Epidermal melanocyte (primary cell): ENCODE results near the gene IGFLR1.
A peak's percentile ranks its signal among the peaks of the same experiment; 100 is the strongest.
"Not testable (repeated sequence)": the region's sequence is repeated elsewhere in the genome, so short reads cannot be mapped to it uniquely, and the experiment has no call there.

Experiments
- DNase-seq: peaks from one replicate; pipeline ENCODE4 v3.0.0; 2011; ENCODE audit warnings: low spot score; ENCODE audit not compliant: insufficient read length

The IGFLR1 gene

DNA sequence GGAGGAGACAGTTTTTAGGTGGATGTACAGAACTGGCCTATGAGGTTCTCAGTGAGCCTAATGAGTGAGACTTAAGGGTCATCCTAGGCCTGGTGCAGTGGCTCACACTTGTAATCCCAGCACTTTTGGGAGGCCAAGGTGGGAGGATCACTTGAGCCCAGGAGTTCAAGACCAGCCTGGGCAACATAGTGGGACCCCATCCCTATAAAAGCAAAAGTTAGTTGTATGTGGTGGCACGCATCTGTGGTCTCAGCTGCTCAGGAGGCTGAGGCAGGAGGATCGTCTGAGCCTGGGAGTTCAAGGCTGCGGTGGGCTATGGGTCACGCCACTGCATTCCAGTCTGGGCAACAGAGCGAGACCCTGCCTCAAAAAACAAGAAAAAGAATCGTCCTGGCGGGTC is 18.1 kb downstream of the IGFLR1 start:
- DNase-seq, result not testable (repeated sequence)

DNA sequence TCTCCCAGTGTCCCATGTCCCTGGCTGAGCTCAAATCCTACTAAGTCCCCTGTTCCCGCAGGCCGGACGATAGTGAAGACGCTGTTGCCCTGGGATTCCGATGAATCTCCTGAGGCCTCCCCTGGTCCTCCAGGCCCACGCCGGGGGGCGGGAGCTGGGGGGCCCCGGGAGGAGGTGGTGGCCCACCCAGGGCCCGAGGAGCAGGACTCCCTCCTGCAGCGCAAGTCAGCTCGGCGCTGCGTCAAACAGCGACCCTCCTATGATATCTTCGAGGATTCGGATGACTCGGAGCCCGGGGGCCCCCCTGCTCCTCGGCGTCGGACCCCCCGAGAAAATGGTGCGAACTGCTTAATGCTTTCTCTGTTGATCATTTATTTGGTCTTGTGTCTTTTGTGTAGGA is 18.6 kb downstream of the IGFLR1 start:
- DNase-seq, result no peak

DNA sequence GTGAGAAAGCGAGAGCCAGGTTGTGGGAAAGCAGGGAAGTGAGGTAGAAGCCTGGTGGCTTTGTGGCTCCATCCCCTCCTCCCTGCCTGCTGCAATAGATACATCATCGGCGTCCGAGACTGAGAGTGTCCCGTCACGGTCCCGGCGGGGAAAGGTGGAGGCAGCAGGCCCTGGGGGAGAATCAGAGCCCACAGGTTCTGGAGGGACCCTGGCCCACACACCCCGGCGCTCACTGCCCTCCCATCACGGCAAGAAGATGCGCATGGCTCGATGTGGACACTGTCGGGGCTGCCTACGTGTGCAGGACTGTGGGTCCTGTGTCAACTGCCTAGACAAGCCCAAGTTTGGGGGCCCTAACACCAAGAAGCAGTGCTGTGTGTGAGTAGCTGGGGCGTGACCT is 19.4 kb downstream of the IGFLR1 start:
- DNase-seq, result peak; percentile 10

DNA sequence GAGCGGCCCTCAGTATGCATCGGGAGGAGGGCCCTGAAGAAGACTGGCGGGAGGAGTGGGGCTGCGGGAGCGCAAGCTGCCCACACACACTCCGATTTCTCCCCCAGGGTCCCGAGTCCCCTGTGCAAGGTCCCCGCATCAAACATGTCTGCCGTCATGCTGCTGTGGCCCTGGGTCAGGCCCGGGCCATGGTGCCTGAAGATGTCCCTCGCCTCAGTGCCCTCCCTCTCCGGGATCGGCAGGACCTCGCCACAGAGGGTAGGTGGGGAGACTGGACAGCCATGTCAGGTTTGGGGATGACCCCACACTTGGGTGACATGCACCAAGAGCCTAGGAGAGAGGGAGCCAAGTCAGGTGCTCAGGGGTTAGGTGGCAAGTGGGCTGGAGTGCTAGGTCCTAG is 19.8 kb downstream of the IGFLR1 start:
- DNase-seq, result no peak

DNA sequence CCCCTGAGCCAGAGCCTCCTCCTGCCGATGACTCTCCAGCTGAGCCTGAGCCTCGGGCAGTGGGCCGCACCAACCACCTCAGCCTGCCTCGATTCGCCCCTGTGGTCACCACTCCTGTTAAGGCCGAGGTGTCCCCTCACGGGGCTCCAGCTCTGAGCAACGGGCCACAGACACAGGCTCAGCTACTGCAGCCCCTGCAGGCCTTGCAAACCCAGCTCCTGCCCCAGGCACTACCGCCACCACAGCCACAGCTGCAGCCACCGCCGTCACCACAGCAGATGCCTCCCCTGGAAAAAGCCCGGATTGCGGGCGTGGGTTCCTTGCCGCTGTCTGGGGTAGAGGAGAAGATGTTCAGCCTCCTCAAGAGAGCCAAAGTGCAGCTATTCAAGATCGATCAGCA is 20.9 kb downstream of the IGFLR1 start:
- DNase-seq, result peak; percentile 13

DNA sequence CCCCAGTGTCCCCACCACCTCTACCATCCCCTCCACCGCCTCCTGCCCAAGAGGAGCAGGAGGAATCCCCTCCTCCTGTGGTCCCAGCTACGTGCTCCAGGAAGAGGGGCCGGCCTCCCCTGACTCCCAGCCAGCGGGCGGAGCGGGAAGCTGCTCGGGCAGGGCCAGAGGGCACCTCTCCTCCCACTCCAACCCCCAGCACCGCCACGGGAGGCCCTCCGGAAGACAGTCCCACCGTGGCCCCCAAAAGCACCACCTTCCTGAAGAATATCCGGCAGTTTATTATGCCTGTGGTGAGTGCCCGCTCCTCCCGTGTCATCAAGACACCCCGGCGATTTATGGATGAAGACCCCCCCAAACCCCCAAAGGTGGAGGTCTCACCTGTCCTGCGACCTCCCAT is 21.6 kb downstream of the IGFLR1 start:
- no peak for DNase-seq

DNA sequence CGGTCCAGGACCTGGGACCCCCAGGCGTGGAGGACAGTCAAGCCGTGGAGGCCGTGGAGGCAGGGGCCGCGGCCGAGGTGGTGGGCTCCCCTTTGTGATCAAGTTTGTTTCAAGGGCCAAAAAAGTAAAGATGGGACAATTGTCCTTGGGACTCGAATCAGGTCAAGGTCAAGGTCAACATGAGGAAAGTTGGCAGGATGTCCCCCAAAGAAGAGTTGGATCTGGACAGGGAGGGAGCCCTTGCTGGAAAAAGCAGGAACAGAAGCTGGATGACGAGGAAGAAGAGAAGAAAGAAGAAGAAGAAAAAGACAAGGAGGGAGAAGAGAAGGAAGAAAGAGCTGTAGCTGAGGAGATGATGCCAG is 22.1 kb downstream of the IGFLR1 start:
- no peak for DNase-seq

DNA sequence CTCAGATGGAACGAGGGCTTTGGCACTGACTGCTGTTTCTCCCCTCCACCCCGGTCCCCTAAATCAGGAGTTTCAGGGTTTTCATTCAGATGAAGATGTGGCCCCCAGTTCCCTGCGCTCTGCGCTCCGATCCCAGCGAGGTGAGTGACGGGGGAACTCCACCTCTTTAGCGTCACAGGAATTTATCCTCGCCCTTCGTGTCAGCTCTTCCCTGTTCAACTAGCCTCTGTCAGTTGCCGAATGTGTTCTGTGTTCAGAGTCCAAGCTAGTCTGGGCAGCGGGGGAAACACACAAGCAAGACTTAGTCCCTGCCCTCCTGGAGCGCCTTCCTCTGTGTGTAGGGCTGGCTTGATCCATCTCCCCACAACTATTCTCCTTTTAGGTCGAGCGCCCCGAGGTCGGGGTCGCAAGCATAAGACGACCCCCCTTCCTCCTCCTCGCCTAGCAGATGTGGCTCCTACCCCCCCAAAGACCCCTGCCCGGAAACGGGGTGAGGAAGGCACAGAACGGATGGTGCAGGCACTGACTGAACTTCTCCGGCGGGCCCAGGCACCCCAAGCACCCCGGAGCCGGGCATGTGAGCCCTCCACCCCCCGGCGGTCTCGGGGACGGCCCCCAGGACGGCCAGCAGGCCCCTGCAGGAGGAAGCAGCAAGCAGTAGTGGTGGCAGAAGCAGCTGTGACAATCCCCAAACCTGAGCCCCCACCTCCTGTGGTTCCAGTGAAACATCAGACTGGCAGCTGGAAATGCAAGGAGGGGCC is 22.7 kb downstream of the IGFLR1 start:
- peak; percentile 12 for DNase-seq

DNA sequence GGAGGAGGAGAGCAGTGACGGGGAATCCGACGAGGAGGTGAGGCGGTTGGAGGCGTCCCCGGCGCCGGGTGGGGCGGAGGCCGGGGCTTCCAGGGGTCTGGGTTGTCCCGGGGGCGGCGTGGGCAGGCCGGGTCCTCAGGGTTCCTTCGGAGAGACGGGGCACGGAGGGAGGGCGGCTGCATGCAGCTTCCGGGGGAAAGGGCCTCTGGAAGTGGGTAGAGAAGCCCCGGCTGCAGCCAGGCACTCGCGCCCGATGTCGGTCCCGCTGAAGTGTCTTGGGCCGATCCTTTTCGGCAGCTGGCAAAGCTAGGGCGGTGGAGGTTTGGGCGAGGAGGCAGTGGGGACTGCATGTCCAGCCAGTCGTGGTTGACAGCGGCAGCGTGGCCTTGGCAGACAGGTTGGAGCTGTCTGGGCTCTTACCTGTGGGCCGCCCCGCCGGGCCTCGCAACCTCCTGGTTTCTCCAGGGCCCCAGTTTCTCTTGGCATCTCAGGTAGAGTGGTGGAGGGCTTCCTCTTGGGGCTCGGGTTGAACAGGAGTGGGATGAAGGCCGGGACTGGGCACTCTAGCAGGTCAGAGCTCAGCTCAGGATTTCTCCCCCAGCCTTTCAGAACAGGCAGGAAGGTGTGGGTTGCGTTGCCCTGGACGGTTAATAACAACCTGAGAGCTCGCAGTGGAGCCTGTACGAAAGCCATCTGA is 23.8 kb downstream of the IGFLR1 start:
- DNase-seq, result peak; percentile 57

DNA sequence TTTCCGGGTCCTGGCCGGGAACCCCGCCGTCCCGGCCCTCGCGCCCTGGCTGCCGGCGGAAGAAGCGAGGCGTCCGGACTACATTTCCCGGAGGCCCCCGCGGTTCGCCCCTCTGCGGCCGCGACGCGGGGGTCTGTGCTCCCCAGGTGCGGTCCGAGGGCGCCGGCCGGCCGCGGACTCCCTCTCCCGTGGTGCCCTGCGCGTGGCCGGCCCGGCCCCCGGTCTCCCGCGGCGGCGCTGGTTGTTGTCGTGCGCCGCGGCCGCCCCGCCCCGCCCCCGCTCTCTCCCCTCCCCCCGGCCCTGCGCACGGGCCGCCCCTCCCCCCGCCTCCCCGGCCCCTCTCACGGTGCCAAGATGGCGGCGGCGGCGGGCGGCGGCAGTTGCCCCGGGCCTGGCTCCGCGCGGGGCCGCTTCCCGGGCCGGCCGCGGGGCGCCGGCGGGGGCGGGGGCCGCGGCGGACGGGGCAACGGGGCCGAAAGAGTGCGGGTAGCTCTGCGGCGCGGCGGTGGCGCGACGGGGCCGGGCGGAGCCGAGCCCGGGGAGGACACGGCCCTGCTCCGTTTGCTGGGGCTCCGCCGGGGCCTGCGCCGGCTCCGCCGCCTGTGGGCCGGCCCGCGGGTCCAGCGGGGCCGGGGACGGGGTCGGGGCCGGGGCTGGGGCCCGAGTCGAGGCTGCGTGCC is 24.4 kb downstream of the IGFLR1 start, which contains the start of gene KMT2B:
TSS of gene KMT2B (plus strand) at position 339 of the 680 bp plus-strand sequence. CDS start at position 355, 16 bp downstream.
- peak; percentile 98 for DNase-seq

DNA sequence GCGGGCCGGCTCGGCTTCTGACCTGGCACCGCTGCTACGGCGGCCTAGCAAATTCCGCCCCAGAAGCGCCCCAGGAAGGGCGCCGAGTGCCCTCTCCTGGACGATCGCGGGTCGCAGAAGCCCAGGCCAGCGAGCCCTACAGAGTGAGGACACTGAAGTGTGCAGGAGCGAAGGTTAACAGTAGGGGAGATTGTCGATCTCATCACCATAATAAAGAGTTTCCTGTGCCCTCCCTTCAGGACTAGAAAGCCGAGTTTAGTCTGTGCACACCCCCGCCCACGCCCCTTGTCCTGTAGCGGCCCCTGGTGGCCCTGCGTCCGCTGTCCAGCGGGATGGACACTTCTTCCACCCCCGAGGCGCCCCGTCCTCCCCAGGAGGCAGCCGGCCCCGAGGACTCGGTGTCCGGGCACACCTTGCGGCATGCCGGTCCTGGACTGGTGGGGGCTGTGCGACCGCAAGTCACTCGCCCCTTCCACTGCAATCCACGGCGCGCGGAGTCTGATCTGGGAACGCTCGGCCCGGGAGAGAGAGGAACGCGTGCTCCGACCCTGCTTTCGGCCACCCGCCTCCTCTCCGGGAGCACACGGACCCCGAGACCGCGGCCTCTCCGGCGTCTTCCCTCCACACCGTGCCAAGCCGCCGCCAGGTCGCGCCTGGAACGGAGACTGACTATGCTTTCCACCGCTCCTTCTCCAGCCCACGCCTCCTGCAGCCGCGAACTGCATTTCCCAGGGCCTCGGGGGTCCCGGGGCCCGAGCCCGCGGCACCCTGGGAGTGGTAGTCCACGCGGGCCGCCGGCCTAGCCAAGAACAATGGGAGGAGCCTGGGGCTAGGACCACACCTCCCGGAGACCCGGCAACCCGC is 25.2 kb downstream of the IGFLR1 start:
- peak; percentile 99 for DNase-seq

DNA sequence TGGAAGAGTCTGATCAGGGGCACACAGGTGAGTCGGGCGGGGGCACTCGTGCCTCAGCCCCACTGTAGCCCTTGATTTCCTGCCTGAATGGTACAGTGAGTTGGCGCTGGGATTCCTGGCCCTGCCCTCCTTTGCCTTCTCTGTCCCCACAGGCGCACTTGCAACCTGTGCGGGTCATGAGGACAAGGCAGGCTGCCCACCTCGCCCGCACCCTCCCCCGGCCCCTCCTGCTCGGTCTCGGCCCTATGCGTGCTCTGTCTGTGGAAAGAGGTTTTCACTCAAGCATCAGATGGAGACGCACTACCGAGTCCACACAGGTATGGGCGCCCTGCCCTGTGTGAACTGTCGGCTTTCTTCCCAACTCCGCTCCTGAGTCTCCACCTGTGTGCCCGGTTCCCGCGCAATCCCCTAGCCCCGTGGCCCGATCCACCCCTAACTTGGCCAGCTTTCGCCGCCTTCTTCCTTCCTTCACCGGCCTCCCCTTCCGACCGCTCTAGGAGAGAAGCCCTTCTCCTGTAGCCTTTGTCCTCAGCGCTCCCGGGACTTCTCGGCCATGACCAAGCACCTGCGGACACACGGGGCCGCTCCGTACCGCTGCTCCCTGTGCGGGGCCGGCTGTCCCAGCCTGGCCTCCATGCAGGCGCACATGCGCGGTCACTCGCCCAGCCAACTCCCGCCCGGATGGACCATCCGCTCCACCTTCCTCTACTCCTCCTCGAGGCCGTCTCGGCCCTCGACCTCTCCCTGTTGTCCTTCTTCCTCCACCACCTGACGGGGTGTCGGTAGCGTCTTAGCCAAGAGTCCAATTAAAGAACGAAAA is 26.1 kb downstream of the IGFLR1 start:
- peak; percentile 57 for DNase-seq

DNA sequence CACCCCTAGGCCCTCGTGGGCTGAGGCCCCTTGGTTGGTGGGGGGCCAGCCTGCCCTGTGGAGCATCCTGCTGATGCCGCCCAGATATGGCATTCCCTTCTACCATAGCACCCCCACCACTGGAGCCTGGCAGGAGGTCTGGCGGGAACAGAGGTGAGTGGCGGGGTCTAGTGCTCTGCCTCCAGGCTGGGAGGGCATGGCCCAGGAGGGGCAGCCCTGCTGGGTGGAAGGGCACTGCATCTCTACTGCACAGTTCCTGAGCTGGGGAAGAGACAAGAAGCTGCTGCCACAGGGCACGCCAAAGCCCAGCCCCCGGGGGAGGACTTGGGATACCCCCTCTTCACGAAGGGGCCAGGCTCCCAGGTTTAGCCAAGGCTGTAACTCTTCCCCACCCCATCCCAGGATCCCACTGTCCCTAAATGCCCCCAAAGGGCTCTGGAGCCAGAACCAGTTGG is 26.9 kb downstream of the IGFLR1 start:
- no peak for DNase-seq

DNA sequence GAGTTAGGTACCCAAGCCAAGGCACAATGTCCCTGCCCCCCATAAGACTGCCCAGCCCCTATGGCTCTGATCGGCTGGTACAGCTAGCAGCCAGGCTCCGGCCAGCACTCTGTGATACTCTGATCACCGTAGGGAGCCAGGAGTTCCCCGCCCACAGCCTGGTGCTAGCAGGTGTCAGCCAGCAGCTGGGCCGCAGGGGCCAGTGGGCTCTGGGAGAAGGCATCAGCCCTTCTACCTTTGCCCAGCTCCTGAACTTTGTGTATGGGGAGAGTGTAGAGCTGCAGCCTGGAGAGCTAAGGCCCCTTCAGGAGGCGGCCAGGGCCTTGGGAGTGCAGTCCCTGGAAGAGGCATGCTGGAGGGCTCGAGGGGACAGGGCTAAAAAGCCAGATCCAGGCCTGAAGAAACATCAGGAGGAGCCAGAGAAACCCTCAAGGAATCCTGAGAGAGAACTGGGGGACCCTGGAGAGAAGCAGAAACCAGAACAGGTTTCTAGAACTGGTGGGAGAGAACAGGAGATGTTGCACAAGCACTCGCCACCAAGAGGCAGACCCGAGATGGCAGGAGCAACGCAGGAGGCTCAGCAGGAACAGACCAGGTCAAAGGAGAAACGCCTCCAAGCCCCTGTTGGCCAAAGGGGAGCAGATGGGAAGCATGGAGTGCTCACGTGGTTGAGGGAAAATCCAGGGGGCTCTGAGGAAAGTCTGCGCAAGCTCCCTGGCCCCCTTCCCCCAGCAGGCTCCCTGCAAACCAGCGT is 27.5 kb downstream of the IGFLR1 start:
- DNase-seq, result no peak

DNA sequence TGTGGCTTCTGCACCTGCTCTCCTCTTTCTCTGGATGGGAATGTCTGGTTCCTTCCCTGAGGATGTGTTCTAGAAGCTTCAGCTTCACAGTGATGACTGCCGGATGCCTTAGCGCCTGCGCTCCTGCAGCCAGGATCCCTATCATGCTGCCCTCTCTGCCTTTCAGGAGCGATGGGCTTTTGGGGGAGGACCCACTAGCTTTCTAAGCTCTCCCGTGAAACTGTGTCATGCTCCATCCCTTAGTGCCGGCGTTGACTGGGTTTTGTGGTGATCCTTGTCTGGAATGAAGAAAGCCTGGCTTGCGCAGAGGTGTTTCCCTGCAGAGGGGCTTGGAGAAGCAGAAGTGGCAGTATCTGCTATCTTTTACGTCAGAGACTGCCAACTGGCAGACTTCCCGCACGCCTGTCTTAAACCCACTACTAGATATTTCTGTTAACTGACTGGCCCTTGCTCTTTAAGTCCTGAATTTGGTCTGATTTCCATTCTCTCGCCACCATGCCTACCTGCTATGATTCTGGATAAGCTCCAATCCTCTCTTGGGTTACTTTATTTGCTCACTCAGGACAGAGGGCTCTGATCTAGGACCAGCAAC is 28.3 kb downstream of the IGFLR1 start:
- peak; percentile 5 for DNase-seq

DNA sequence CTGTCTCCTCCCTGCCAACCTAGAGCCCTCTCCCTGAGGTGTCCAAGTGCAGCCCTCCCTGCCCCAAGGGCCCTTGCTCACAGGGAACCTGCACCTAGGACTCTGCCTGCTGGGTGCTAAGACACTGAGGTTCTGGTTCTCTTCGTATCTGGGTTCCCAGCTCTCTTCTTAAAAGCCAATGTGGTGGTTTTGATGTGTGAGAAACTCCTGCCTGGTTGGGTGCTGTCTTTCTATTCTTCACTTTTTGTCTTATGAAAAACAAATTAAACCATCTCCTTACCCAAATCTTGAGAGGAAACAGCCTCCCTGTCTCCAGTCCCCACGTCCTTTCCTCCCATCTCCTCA is 28.8 kb downstream of the IGFLR1 start:
- DNase-seq, result no peak

DNA sequence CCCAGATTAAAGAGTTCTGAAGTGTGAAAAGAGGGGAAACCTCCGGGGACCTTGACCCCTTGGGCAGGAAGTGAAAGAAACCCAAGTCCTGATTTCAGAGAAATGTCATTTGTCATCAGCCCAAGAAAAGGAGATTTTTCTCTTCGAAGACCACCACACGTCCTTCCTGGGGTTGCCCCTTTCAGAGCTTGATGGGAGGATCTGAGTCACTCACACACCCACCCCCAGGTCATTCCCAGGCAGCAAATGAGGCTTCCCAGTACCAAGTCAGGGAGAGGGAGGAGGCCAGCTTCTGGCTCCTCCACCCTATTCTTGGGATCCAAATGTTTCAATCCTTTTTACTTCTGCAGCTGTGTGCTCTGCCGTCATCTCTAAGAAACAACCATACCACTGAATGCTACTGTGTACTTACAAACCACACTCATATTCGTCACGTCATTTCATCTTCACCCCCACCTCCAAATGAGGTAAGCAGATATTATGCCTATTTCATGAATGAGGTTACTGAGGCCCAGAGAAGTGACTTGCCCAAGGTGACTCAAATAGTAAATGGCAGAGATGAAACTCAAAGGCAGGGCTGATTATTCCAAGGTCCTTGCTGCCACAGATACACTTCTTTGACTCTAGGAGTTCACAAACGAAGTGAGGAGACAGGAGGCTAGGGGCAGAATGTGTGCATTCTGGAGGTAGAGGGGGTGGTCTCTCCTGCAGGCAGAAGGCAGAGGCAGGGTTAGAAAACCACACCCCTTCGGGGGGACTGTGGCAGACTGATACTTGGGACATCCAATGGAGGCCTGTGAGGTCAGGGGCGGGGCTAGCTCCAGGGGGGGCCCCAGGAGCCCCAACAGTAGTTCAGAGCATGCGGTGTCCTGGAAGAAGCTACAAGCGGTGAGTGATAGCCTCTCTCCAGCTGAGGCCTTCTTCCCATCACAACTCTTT is 29.4 kb downstream of the IGFLR1 start:
- DNase-seq, result peak; percentile 12
